GM10248 (cell line): ENCODE results near the gene CBX4.

ENCODE experiments used
- CTCF ChIA-PET: fragments of 300-600 bp; sonication (Branson Sonifier 250); formaldehyde crosslinking; extraction: SDS; loops from one replicate; lab custom pipeline; 2021; ENCODE audit warnings: antibody characterized with exemption; lab: Yijun Ruan, JAX
- POLR2A ChIA-PET: fragments of 350-650 bp; sonication (Branson Sonifier 250); formaldehyde crosslinking; extraction: SDS; loops from one replicate; lab custom pipeline; 2020; ENCODE audit warnings: antibody characterized with exemption; lab: Yijun Ruan, JAX
- DNase-seq: peaks from one replicate; pipeline ENCODE4 v3.0.0; 2012; ENCODE audit errors: extremely low spot score
- CTCF ChIP-seq: IDR thresholded peaks from 2 replicates; pipeline ENCODE4 v1.5.1; 2012; ENCODE audit warnings: mild to moderate bottlenecking, low read depth; ENCODE audit errors: extremely low read depth, missing control alignments, control extremely low read depth

CBX4 gene

DNA sequence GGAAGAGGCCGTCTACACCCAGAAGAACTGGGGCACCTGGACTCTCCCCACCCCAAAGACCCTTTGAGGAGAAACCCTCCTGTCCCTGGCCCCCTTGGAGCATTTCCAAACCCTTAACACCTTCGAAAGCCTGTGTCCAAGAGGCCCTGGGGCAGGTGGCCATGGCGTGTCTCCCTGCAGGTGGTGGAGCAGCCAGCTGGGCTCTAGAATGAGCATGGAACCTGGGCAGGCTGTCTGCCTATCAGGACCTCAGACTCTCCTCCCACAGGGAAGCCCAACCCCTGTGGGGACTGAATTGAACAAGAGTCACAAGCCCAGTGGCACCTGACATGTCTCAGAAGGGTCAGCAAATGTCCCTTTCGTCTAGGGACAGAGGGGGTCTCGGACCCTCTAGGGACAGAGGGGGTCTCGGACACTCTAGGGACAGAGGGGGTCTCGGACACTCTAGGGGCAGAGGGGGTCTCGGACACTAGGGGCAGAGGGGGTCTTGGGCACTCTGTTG lies 8.4 kb downstream of the CBX4 start:
- ChIA-PET CTCF (interaction anchor here (1.0 to 2.4 kb wide), 3 partner anchors 9 to 18 kb away, joined by 3 to 12 read pairs (median 5); partner anchors contain the start of gene CBX4), POLR2A (no interaction called here)
- DNase-seq, result no peak
- no peak for TF ChIP-seq CTCF

GRCh38 chr17:79830303-79830702 lies 8.9 kb downstream of the CBX4 start:
- POLR2A ChIA-PET, result no interaction called here
- no peak for DNase-seq
- TF ChIP-seq CTCF, result no peak
- CTCF ChIA-PET, result interaction anchor here (1.0 to 2.4 kb wide), 3 partner anchors 10 to 18 kb away, joined by 3 to 12 read pairs (median 5); partner anchors contain the start of gene CBX4

- ChIA-PET POLR2A (no interaction called here), CTCF (interaction anchor here (2.2 to 2.4 kb wide), 3 partner anchors 11 to 19 kb away, joined by 5 to 12 read pairs (median 6); partner anchors contain the start of gene CBX4)
- DNase-seq, result no peak
- TF ChIP-seq CTCF, result no peak
Observed at GRCh38 chr17:79829457-79829856, 9.8 kb downstream of the CBX4 start.

DNA sequence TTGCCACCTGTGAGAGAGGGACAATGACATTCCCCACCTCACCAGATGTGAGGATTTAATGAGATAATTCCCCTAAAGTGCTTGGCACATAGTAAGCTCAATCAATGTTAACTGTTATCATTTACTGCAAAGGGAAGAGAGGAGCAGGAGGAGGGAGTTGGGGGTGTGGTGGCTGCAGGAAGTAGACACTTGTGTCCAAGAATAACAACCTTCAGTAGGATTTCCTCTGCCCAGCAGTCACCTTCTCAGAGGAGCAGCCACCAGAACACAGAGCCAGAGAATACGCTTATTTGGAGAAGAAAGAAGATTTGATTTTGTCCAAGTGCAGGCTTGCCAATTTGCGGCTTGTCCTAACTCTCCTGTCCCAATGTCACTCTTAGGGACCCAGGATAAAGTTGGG lies 10.2 kb downstream of the CBX4 start:
- ChIA-PET CTCF (interaction anchor here (2.2 kb wide), 2 partner anchors 11 to 18 kb away, joined by 5 to 6 read pairs; partner anchors contain the start of gene CBX4), POLR2A (no interaction called here)
- TF ChIP-seq CTCF, result no peak
- DNase-seq, result no peak

GRCh38 chr17:79826841-79827578 lies 12.2 kb downstream of the CBX4 start:
- POLR2A ChIA-PET, result no interaction called here
- no peak for DNase-seq
- CTCF ChIA-PET, result interaction anchor here (1.0 to 2.2 kb wide), 2 partner anchors 8 to 16 kb away, joined by 3 to 6 read pairs; no protein-coding TSS in a partner anchor

GRCh38 chr17:79826204-79826680 lies 13.0 kb downstream of the CBX4 start:
- no peak for TF ChIP-seq CTCF
- ChIA-PET POLR2A (no interaction called here), CTCF (interaction anchor here (0.7 to 1.0 kb wide), 2 partner anchors 9 to 14 kb away, joined by 3 read pairs; no protein-coding TSS in a partner anchor)
- DNase-seq, result no peak

More at GRCh38 chr17:79826841-79827578, 12.2 kb downstream of the CBX4 start:
- no peak for TF ChIP-seq CTCF
